Central memory CD4-positive, alpha-beta T cell (primary cell): ENCODE results near the gene KSR2.

Source experiments
- DNase-seq: peaks from one replicate; pipeline ENCODE4 v3.0.0; 2022

KSR2 gene

GRCh38 chr12:117603316-117604113, 365.3 kb downstream of the KSR2 start:
- no peak for DNase-seq

- no peak for DNase-seq
These were observed 368.9 kb downstream of the KSR2 start for GRCh38 chr12:117599849-117600248.

- DNase-seq: no peak
These were observed 371.8 kb downstream of the KSR2 start for GRCh38 chr12:117596968-117597367.

- no peak for DNase-seq
These were observed 373.0 kb downstream of the KSR2 start for GRCh38 chr12:117595751-117596150.

GRCh38 chr12:117594481-117594880, 374.3 kb downstream of the KSR2 start:
- DNase-seq: no peak

GRCh38 chr12:117593815-117594400, 374.9 kb downstream of the KSR2 start:
- no peak for DNase-seq

GRCh38 chr12:117592588-117593305, 376.0 kb downstream of the KSR2 start:
- DNase-seq: no peak

GRCh38 chr12:117590999-117591398, 377.8 kb downstream of the KSR2 start:
- no peak for DNase-seq

- no peak for DNase-seq
These were observed 378.4 kb downstream of the KSR2 start for GRCh38 chr12:117590386-117590785.

GRCh38 chr12:117589021-117589420, 379.8 kb downstream of the KSR2 start:
- DNase-seq: no peak

- DNase-seq: no peak
These were observed 381.0 kb downstream of the KSR2 start for GRCh38 chr12:117587631-117588287.

GRCh38 chr12:117583677-117584225, 385.0 kb downstream of the KSR2 start:
- DNase-seq: no peak

GRCh38 chr12:117583092-117583491, 385.7 kb downstream of the KSR2 start:
- no peak for DNase-seq

GRCh38 chr12:117582135-117582784, 386.5 kb downstream of the KSR2 start:
- DNase-seq: no peak

GRCh38 chr12:117580718-117581062, 388.1 kb downstream of the KSR2 start:
- DNase-seq: no peak

- DNase-seq: no peak
These were observed 388.6 kb downstream of the KSR2 start for GRCh38 chr12:117580015-117580717.

GRCh38 chr12:117577122-117577657, 391.6 kb downstream of the KSR2 start:
- DNase-seq: no peak

GRCh38 chr12:117576053-117576452, 392.7 kb downstream of the KSR2 start:
- no peak for DNase-seq

GRCh38 chr12:117574655-117575054, 394.1 kb downstream of the KSR2 start:
- no peak for DNase-seq

GRCh38 chr12:117572755-117573154, 396.0 kb downstream of the KSR2 start:
- no peak for DNase-seq

- no peak for DNase-seq
These were observed 397.5 kb downstream of the KSR2 start for GRCh38 chr12:117571321-117571720.

GRCh38 chr12:117570608-117571007, 398.2 kb downstream of the KSR2 start:
- DNase-seq: no peak
